RWPE1 (cell line): ENCODE results near the gene NDUFA13.

Experiments
- CTCF ChIA-PET: fragments of 350-600 bp; sonication (Branson Sonifier 250); formaldehyde crosslinking; extraction: SDS; loops from one replicate; lab custom pipeline; 2021; lab: Yijun Ruan, JAX
- POLR2A ChIA-PET: fragments of 400-600 bp; formaldehyde crosslinking; extraction: SDS; loops from one replicate; lab custom pipeline; 2020; ENCODE audit warnings: antibody characterized with exemption; ENCODE audit not compliant: low non-redundant PET; lab: Yijun Ruan, JAX
- DNase-seq: peaks from one replicate; pipeline ENCODE4 v3.0.0; 2012; ENCODE audit warnings: low spot score
- H3K27ac ChIP-seq: fragments of 450-650 bp; 2 replicates; pipeline ENCODE4 v1.5.1; 2017
- CTCF ChIP-seq: fragments of 450-650 bp; conservative IDR thresholded peaks from 2 replicates; pipeline ENCODE4 v1.5.1; 2017; ENCODE audit warnings: low read depth, mild to moderate bottlenecking

Gene NDUFA13

GRCh38 chr19:19537075-19538048, 21.3 kb downstream of the NDUFA13 start:
- POLR2A ChIA-PET, result no interaction called here

GRCh38 chr19:19538061-19538784, 22.2 kb downstream of the NDUFA13 start, which contains the start of gene CILP2:
CILP2 (plus strand) TSS chr19:19538265; CDS start chr19:19538350, 85 bp downstream.
- TF ChIP-seq CTCF, result no peak
- CTCF ChIA-PET, result interaction anchor here (0.5 to 1.5 kb wide), 3 partner anchors 23 to 106 kb away, joined by 3 to 4 read pairs (median 4); no protein-coding TSS in a partner anchor

More at GRCh38 chr19:19537075-19538048, 21.3 kb downstream of the NDUFA13 start:
- CTCF ChIA-PET, result no interaction called here
- TF ChIP-seq CTCF, result no peak
- DNase-seq, result no peak
- H3K27ac ChIP-seq, result no peak overlapping the region

GRCh38 chr19:19538785-19539166, 22.8 kb downstream of the NDUFA13 start:
- ChIA-PET CTCF (interaction anchor here (0.5 to 1.5 kb wide), 4 partner anchors 24 to 105 kb away, joined by 3 to 4 read pairs (median 4); no protein-coding TSS in a partner anchor), POLR2A (interaction anchor here (0.6 to 1.0 kb wide), 2 partner anchors 85 to 93 kb away, joined by 3 read pairs; no protein-coding TSS in a partner anchor)

More at GRCh38 chr19:19538061-19538784, 22.2 kb downstream of the NDUFA13 start, which contains the start of gene CILP2:
- DNase-seq, result peak; percentile 69
- H3K27ac ChIP-seq, result no peak within 1 kb of the TSS
- POLR2A ChIA-PET, result interaction anchor here (1.0 kb wide), 1 partner anchor 85 kb away, joined by 3 read pairs; no protein-coding TSS in a partner anchor

GRCh38 chr19:19539698-19540063, 23.7 kb downstream of the NDUFA13 start:
- H3K27ac ChIP-seq, result no peak overlapping the region
- no peak for TF ChIP-seq CTCF
- POLR2A ChIA-PET, result no interaction called here
- CTCF ChIA-PET, result interaction anchor here (1.5 kb wide), 1 partner anchor 104 kb away, joined by 4 read pairs; no protein-coding TSS in a partner anchor
- no peak for DNase-seq

More at GRCh38 chr19:19538785-19539166, 22.8 kb downstream of the NDUFA13 start:
- DNase-seq, result no peak
- H3K27ac ChIP-seq, result no peak overlapping the region
- no peak for TF ChIP-seq CTCF

GRCh38 chr19:19540064-19540714, 24.2 kb downstream of the NDUFA13 start:
- CTCF ChIA-PET, result interaction anchor here (1.3 kb wide), 1 partner anchor 7 kb away, joined by 6 read pairs; no protein-coding TSS in a partner anchor
- TF ChIP-seq CTCF, result no peak
- POLR2A ChIA-PET, result interaction anchor here (0.7 kb wide), 1 partner anchor 245 kb away, joined by 3 read pairs; no protein-coding TSS in a partner anchor
- peak; percentile 90 for DNase-seq
- H3K27ac ChIP-seq, result no peak overlapping the region
